Endodermal cell (in vitro differentiated cells): ENCODE data around the gene LMOD2. TPM values are rescaled to one million over a fixed set of nuclear protein-coding genes. Genes with fewer than 3 reads are reported as not detected.

Experiments
- DNase-seq: peaks from one replicate; pipeline ENCODE4 v3.0.0-alpha.2; 2017
- H3K27ac ChIP-seq: 2 replicates; pipeline ENCODE4 v1.5.1; 2013; ENCODE audit warnings: mild to moderate bottlenecking, low read depth, low read length, moderate library complexity
- H3K27me3 ChIP-seq: 2 replicates; pipeline ENCODE4 v1.6.1; 2013; ENCODE audit warnings: mild to moderate bottlenecking, low read length, moderate library complexity; ENCODE audit not compliant: insufficient read depth, control insufficient read depth, poor library complexity, severe bottlenecking
- H3K36me3 ChIP-seq: 2 replicates; pipeline ENCODE4 v1.7.0; 2013; ENCODE audit warnings: mild to moderate bottlenecking, low read length, moderate library complexity; ENCODE audit not compliant: control insufficient read depth, insufficient read depth
- H3K4me1 ChIP-seq: one replicate; pipeline ENCODE4 v1.7.0; 2013; ENCODE audit warnings: low read length; ENCODE audit not compliant: control insufficient read depth, insufficient read depth
- H3K4me3 ChIP-seq: 2 replicates; pipeline ENCODE4 v1.5.1; 2013; ENCODE audit warnings: mild to moderate bottlenecking, low read length, moderate library complexity
- H3K9ac ChIP-seq: 2 replicates; pipeline ENCODE4 v1.6.1; 2013; ENCODE audit warnings: mild to moderate bottlenecking, low read length, moderate library complexity; ENCODE audit not compliant: poor library complexity, severe bottlenecking; ENCODE audit errors: extremely low read depth
- H3K9me3 ChIP-seq: 2 replicates; pipeline ENCODE4 v1.6.1; 2013; ENCODE audit warnings: mild to moderate bottlenecking, low read length, moderate library complexity; ENCODE audit not compliant: control insufficient read depth
- H3K27ac Mint-ChIP-seq: 2 replicates; pipeline ENCODE4 v1.8.0; 2020; ENCODE audit warnings: mixed read lengths
- H3K27me3 Mint-ChIP-seq: 2 replicates; pipeline ENCODE4 v1.8.0; 2021; ENCODE audit warnings: mild to moderate bottlenecking, mixed read lengths; ENCODE audit not compliant: insufficient read depth
- H3K36me3 Mint-ChIP-seq: 2 replicates; pipeline ENCODE4 v1.8.0; 2020; ENCODE audit warnings: low read depth, mixed read lengths
- H3K4me1 Mint-ChIP-seq: 2 replicates; pipeline ENCODE4 v1.8.0; 2020; ENCODE audit warnings: mixed read lengths
- H3K4me3 Mint-ChIP-seq: 2 replicates; pipeline ENCODE4 v1.8.0; 2020; ENCODE audit warnings: mild to moderate bottlenecking, moderate library complexity, mixed read lengths
- H3K9me3 Mint-ChIP-seq: 2 replicates; pipeline ENCODE4 v1.8.0; 2020; ENCODE audit warnings: mild to moderate bottlenecking, mixed read lengths
- CTCF ChIP-seq: fragments of 200-600 bp; sonication (generic); conservative IDR thresholded peaks from 2 replicates; pipeline ENCODE4 v1.5.0; 2021; ENCODE audit warnings: antibody characterized with exemption, mild to moderate bottlenecking
- WGBS, 2 experiments: methylation state at CpG; one replicate each; pipeline versions ENCODE4 v1.1.5 to v1.1.7; 2013; ENCODE audit warnings: missing lambda C conversion rate in 2 of 2, mixed read lengths in 1 of 2; ENCODE audit not compliant: insufficient coverage in 1 of 2, insufficient read length in 1 of 2; 5-methylcytosine and 5-hydroxymethylcytosine counted together
- total RNA-seq, 2 donors: library from RNA; stranded (reverse); fragmentation: NEBNext Ultra II Directional in 1 of 2; extraction: Animal tissue kit (Norgen Biotek cat#: 25700) in 1 of 2; gene quantifications; 2 replicates in 1 of 2; 3 replicates in 1 of 2; pipeline ENCODE4 v1.2.1, GENCODE V29; 2021

LMOD2 gene
- total RNA-seq, 2 donors from 2014 or later = not detected

GRCh38 chr7:123645516-123645915 lies 10.2 kb upstream of the LMOD2 start:
- Mint-ChIP-seq H3K27ac (no peak overlapping the region), H3K27me3 (no peaks in the 10 kb centered on the region), H3K4me3 (no peak overlapping the region), H3K9me3 (no peaks in the 10 kb centered on the region), H3K4me1 (peaks cover 36% of the 10 kb centered on the region), H3K36me3 (no peaks in the 10 kb centered on the region)
- no peaks in the 10 kb centered on the region for H3K9me3 ChIP-seq
- H3K27ac ChIP-seq = no peak overlapping the region
- no peaks in the 10 kb centered on the region for H3K36me3 ChIP-seq
- 86 to 91% methylated on average over 3 of the region's 3 CpGs for WGBS, 2 experiments
- TF ChIP-seq CTCF = no peak
- H3K27me3 ChIP-seq = no peaks in the 10 kb centered on the region
- no peak for DNase-seq
- peaks cover 9% of the 10 kb centered on the region for H3K4me1 ChIP-seq
- H3K9ac ChIP-seq = no peak overlapping the region
- no peak overlapping the region for H3K4me3 ChIP-seq

- H3K27ac Mint-ChIP-seq = no peak overlapping the region
- no peak for TF ChIP-seq CTCF
- no peak overlapping the region for H3K4me3 ChIP-seq
- H3K9ac ChIP-seq = no peak overlapping the region
- no peaks in the 10 kb centered on the region for H3K9me3 ChIP-seq
- no peak overlapping the region for H3K27ac ChIP-seq
- H3K4me3 Mint-ChIP-seq = no peak overlapping the region
- no peaks in the 10 kb centered on the region for H3K36me3 Mint-ChIP-seq
- 92 to 93% methylated on average over 5 to 7 of the region's 7 CpGs for WGBS, 2 experiments
- H3K27me3 Mint-ChIP-seq = no peaks in the 10 kb centered on the region
- peaks cover 9% of the 10 kb centered on the region for H3K4me1 ChIP-seq
- DNase-seq = no peak
- no peaks in the 10 kb centered on the region for H3K36me3 ChIP-seq
- H3K4me1 Mint-ChIP-seq = peaks cover 31% of the 10 kb centered on the region
- H3K9me3 Mint-ChIP-seq = no peaks in the 10 kb centered on the region
- H3K27me3 ChIP-seq = no peaks in the 10 kb centered on the region
These were observed 8.4 kb upstream of the LMOD2 start for GRCh38 chr7:123647106-123647730.

- Histone ChIP-seq H3K27ac (no peak overlapping the region), H3K9ac (no peak overlapping the region), H3K27me3 (no peaks in the 10 kb centered on the region), H3K4me1 (peaks cover 4% of the 10 kb centered on the region), H3K9me3 (no peaks in the 10 kb centered on the region), H3K4me3 (no peak overlapping the region), H3K36me3 (no peaks in the 10 kb centered on the region)
- Mint-ChIP-seq H3K4me1 (peaks cover 15% of the 10 kb centered on the region), H3K9me3 (no peaks in the 10 kb centered on the region), H3K27me3 (no peaks in the 10 kb centered on the region), H3K4me3 (no peak overlapping the region), H3K36me3 (no peaks in the 10 kb centered on the region), H3K27ac (no peak overlapping the region)
- WGBS, 2 experiments = 86 to 92% methylated on average over 2 of the region's 2 CpGs
- no peak for DNase-seq
- no peak for TF ChIP-seq CTCF
These were observed 5.7 kb upstream of the LMOD2 start for GRCh38 chr7:123649964-123650363.
